Naive thymus-derived CD8-positive, alpha-beta T cell (primary cell): ENCODE results near the gene PEX10. TPM values are rescaled to one million over a fixed set of nuclear protein-coding genes. Genes with fewer than 3 reads are reported as not detected.

ENCODE experiments used
- ATAC-seq, 2 donors: fragments of 150-1000 bp; cut with Tn5 transposase in 1 of 2; sonication (Bioruptor Pico), chemical (Tn5 transposase) in 1 of 2; 1 replicate in 1 of 2; 2 replicates in 1 of 2; pipeline ENCODE4 v1.10.0; 2021; ENCODE audit warnings: mild to moderate bottlenecking in 2 of 2, moderate library complexity in 2 of 2
- POLR2A ChIA-PET: fragments of 350-600 bp; sonication (Branson Sonifier 250); formaldehyde crosslinking; loops from one replicate; lab custom pipeline; 2021; ENCODE audit warnings: antibody characterized with exemption; lab: Charles Lee
- DNase-seq, 10 donors: peaks; one replicate each; pipeline versions ENCODE4 v3.0.0 to v3.0.0-alpha.2; 2020 to 2022
- H3K27ac Mint-ChIP-seq, 10 donors: one replicate each; pipeline ENCODE4 v1.8.0; 2020 to 2022; ENCODE audit warnings: mild to moderate bottlenecking in 10 of 10, mixed read lengths in 10 of 10, moderate library complexity in 4 of 10, inconsistent platforms in 1 of 10
- H3K27me3 Mint-ChIP-seq, 5 donors: one replicate each; pipeline ENCODE4 v1.8.0; 2021 to 2022; ENCODE audit warnings: mixed read lengths in 5 of 5
- H3K36me3 Mint-ChIP-seq, 3 donors: one replicate each; pipeline ENCODE4 v1.8.0; 2020 to 2022; ENCODE audit warnings: mixed read lengths in 3 of 3, mild to moderate bottlenecking in 2 of 3, inconsistent platforms in 1 of 3
- H3K4me1 Mint-ChIP-seq, 4 donors: one replicate each; pipeline ENCODE4 v1.8.0; 2021 to 2022; ENCODE audit warnings: mixed read lengths in 4 of 4
- H3K4me3 Mint-ChIP-seq, 10 donors: one replicate each; pipeline ENCODE4 v1.8.0; 2020 to 2022; ENCODE audit warnings: mild to moderate bottlenecking in 10 of 10, mixed read lengths in 10 of 10, moderate library complexity in 6 of 10, inconsistent platforms in 1 of 10
- H3K9me3 Mint-ChIP-seq, 9 donors: one replicate each; pipeline ENCODE4 v1.8.0; 2020 to 2022; ENCODE audit warnings: mixed read lengths in 9 of 9, mild to moderate bottlenecking in 3 of 9, inconsistent platforms in 1 of 9, moderate library complexity in 1 of 9
- polyA plus RNA-seq, 3 donors: library from polyadenylated mRNA; unstranded; fragments of 300-500 nt; fragmentation: Illumina TruSeq; gene quantifications; one replicate each; pipeline ENCODE4 v1.2.3, GENCODE V29; 2021
- total RNA-seq, 8 experiments: library from RNA in 2 of 8; stranded (reverse) in 2 of 8; gene quantifications; one replicate each; pipeline ENCODE4 v1.2.3 and lab custom pipeline; 2021 to 2026

Gene PEX10
- total and polyA plus RNA-seq, 5 experiments from 2014 or later: 7.5 to 20.1 (median 10.4) TPM

- no peak for ATAC-seq
- Mint-ChIP-seq H3K4me3 (no peak overlapping the region), H3K36me3 (peaks cover 0 to 4% (median 4%) of the 10 kb centered on the region in 3 donors), H3K27me3 (no peaks in the 10 kb centered on the region), H3K27ac (peak overlapping the region in 1 of 10 donors; percentile 43), H3K9me3 (no peaks in the 10 kb centered on the region), H3K4me1 (no peaks in the 10 kb centered on the region)
- peak in 1 of 10 donors; percentile 56 for DNase-seq
- POLR2A ChIA-PET: no interaction called here
Measured at GRCh38 chr1:2373551-2374251, 38.7 kb downstream of the PEX10 start.

- Mint-ChIP-seq H3K36me3 (peaks cover 0 to 4% (median 4%) of the 10 kb centered on the region in 3 donors), H3K4me3 (no peak overlapping the region), H3K9me3 (no peaks in the 10 kb centered on the region), H3K4me1 (no peaks in the 10 kb centered on the region), H3K27me3 (no peaks in the 10 kb centered on the region), H3K27ac (peak overlapping the region in 1 of 10 donors; percentile 33)
- DNase-seq (peak in 1 of 10 donors; percentile 60), ATAC-seq (no peak)
- POLR2A ChIA-PET: no interaction called here
Measured at GRCh38 chr1:2372551-2373490, 39.5 kb downstream of the PEX10 start.

- Mint-ChIP-seq H3K4me1 (no peaks in the 10 kb centered on the region), H3K9me3 (peaks cover 0 to 10% (median 5%) of the 10 kb centered on the region in 9 donors), H3K27me3 (no peaks in the 10 kb centered on the region), H3K4me3 (no peak overlapping the region), H3K27ac (no peak overlapping the region), H3K36me3 (peaks cover 4 to 10% (median 5%) of the 10 kb centered on the region in 3 donors)
- no peak for ATAC-seq
- peak in 1 of 10 donors; percentile 26 for DNase-seq
- POLR2A ChIA-PET: interaction anchor here (0.8 kb wide), 1 partner anchor 47 kb away, joined by 3 read pairs; no protein-coding TSS in a partner anchor
Measured at GRCh38 chr1:2368053-2368744, 44.2 kb downstream of the PEX10 start.

DNA sequence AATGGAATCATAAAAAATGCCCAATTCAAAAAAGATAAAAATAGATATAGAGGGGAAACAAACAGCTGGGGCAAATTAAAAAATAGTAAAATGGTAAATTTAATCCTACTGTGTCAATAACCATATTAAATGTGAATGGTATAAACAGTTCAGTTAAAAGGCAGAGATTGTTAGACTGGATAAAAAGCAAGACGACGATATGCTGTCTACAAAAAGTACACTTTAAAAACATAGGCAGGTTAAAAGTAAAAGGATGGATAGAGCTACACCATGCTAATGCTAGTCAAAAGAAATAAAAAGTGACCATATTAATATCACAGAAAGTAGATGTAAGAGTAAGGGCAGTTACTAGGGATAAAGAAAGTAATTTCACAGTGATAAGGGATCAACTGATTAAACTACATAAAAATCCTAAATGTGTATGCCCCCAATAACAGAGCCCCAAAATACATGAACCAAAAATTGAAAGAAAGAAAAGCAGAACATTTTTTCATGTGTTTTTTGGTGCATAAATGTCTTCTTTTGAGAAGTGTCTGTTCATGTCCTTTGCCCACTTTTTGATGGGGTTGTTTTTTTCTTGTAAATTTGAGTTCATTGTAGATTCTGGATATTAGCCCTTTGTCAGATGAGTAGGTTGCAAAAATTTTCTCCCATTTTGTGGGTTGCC lies 48.4 kb downstream of the PEX10 start:
- H3K36me3 Mint-ChIP-seq: peaks cover 3 to 15% (median 9%) of the 10 kb centered on the region in 3 donors
- H3K4me1 Mint-ChIP-seq: peaks cover 0 to 3% (median 0%) of the 10 kb centered on the region in 4 donors
- DNase-seq (no peak), ATAC-seq (no peak)
- peaks cover 0 to 22% (median 10%) of the 10 kb centered on the region in 9 donors for H3K9me3 Mint-ChIP-seq
- H3K27me3 Mint-ChIP-seq: no peaks in the 10 kb centered on the region
- POLR2A ChIA-PET: no interaction called here
- no peak overlapping the region for H3K4me3 Mint-ChIP-seq
- H3K27ac Mint-ChIP-seq: no peak overlapping the region

- POLR2A ChIA-PET: no interaction called here
- Mint-ChIP-seq H3K27ac (peak overlapping the region in 1 of 10 donors; percentile 78), H3K27me3 (no peaks in the 10 kb centered on the region)
Measured at GRCh38 chr1:2360588-2361364, 51.6 kb downstream of the PEX10 start.

GRCh38 chr1:2358651-2359640 lies 53.4 kb downstream of the PEX10 start:
- Mint-ChIP-seq H3K9me3 (peaks cover 0 to 20% (median 9%) of the 10 kb centered on the region in 9 donors), H3K27ac (no peak overlapping the region), H3K4me1 (peaks cover 0 to 3% (median 0%) of the 10 kb centered on the region in 4 donors), H3K27me3 (no peaks in the 10 kb centered on the region), H3K4me3 (no peak overlapping the region), H3K36me3 (peaks cover 3 to 13% (median 7%) of the 10 kb centered on the region in 3 donors)
- POLR2A ChIA-PET: no interaction called here
- DNase-seq (peak in 2 of 10 donors; percentile 2 to 50), ATAC-seq (no peak)

More at GRCh38 chr1:2360588-2361364, 51.6 kb downstream of the PEX10 start:
- Mint-ChIP-seq H3K36me3 (peaks cover 3 to 15% (median 9%) of the 10 kb centered on the region in 3 donors), H3K4me3 (no peak overlapping the region), H3K9me3 (peaks cover 0 to 22% (median 10%) of the 10 kb centered on the region in 9 donors), H3K4me1 (peaks cover 0 to 3% (median 0%) of the 10 kb centered on the region in 4 donors)
- DNase-seq (peak in 1 of 10 donors; percentile 35), ATAC-seq (no peak)

DNA sequence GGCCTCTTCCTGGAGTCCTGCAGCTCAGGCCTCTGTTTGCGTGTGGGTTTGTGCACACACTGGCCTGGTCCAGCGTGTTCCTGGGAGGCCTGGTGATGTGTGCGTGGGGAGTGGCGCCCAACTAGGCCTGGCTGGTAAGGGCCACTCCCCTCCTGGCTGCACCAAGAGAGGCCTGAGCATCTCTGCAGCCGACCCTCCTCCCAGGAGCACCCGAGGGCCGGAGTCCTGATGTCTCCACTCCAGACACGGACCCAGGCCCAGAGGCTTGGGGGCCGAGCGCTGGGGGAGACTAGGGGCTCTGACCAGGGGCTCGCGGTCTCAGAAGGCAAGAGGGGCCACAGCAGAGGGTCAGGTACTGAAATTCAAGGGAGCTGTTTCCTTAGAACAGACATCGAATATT lies 54.3 kb downstream of the PEX10 start:
- POLR2A ChIA-PET: no interaction called here
- Mint-ChIP-seq H3K9me3 (peaks cover 0 to 11% (median 5%) of the 10 kb centered on the region in 9 donors), H3K27me3 (no peaks in the 10 kb centered on the region), H3K36me3 (peaks cover 3 to 7% (median 4%) of the 10 kb centered on the region in 3 donors), H3K4me1 (peaks cover 0 to 3% (median 0%) of the 10 kb centered on the region in 4 donors), H3K27ac (no peak overlapping the region), H3K4me3 (no peak overlapping the region)
- ATAC-seq (no peak), DNase-seq (peak in 2 of 10 donors; percentile 2 to 43)

- DNase-seq: peak in 2 of 10 donors; percentile 3 to 65
- H3K4me1 Mint-ChIP-seq: peaks cover 0 to 3% (median 0%) of the 10 kb centered on the region in 4 donors
- H3K4me3 Mint-ChIP-seq: no peak overlapping the region
- peaks cover 1 to 5% (median 2%) of the 10 kb centered on the region in 3 donors for H3K36me3 Mint-ChIP-seq
- H3K9me3 Mint-ChIP-seq: peaks cover 0 to 2% (median under 1%) of the 10 kb centered on the region in 9 donors
- no peak for ATAC-seq
- POLR2A ChIA-PET: no interaction called here
- H3K27me3 Mint-ChIP-seq: no peaks in the 10 kb centered on the region
- peak overlapping the region in 1 of 10 donors; percentile 33 for H3K27ac Mint-ChIP-seq
Measured at GRCh38 chr1:2356911-2357845, 55.2 kb downstream of the PEX10 start.

GRCh38 chr1:2356401-2356800 lies 56.0 kb downstream of the PEX10 start:
- no peak overlapping the region for H3K27ac Mint-ChIP-seq
- DNase-seq: peak in 2 of 10 donors; percentile 1 to 27
- POLR2A ChIA-PET: no interaction called here

More at GRCh38 chr1:2356401-2356800, 56.0 kb downstream of the PEX10 start:
- peaks cover 0 to 3% (median 0%) of the 10 kb centered on the region in 4 donors for H3K4me1 Mint-ChIP-seq
- H3K4me3 Mint-ChIP-seq: no peak overlapping the region
- no peak for ATAC-seq
- no peaks in the 10 kb centered on the region for H3K9me3 Mint-ChIP-seq
- H3K36me3 Mint-ChIP-seq: peaks cover 0 to 4% (median 0%) of the 10 kb centered on the region in 3 donors
- H3K27me3 Mint-ChIP-seq: no peaks in the 10 kb centered on the region
